ENCODE results near the gene ITGB5. TPM values are rescaled to one million over a fixed set of nuclear protein-coding genes. Genes with fewer than 3 reads are reported as not detected.

ITGB5 gene, protein sequence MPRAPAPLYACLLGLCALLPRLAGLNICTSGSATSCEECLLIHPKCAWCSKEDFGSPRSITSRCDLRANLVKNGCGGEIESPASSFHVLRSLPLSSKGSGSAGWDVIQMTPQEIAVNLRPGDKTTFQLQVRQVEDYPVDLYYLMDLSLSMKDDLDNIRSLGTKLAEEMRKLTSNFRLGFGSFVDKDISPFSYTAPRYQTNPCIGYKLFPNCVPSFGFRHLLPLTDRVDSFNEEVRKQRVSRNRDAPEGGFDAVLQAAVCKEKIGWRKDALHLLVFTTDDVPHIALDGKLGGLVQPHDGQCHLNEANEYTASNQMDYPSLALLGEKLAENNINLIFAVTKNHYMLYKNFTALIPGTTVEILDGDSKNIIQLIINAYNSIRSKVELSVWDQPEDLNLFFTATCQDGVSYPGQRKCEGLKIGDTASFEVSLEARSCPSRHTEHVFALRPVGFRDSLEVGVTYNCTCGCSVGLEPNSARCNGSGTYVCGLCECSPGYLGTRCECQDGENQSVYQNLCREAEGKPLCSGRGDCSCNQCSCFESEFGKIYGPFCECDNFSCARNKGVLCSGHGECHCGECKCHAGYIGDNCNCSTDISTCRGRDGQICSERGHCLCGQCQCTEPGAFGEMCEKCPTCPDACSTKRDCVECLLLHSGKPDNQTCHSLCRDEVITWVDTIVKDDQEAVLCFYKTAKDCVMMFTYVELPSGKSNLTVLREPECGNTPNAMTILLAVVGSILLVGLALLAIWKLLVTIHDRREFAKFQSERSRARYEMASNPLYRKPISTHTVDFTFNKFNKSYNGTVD
- polyA plus RNA-seq (2012; ENCODE audit: insufficient read length, low read depth) = 58.1 TPM

- TF ChIP-seq REST (IDR thresholded peaks at IDR 0.05; ENCODE audit: insufficient read depth in 1 of 2, low read depth in 2 of 2, low read length in 2 of 2) (no peak), FOXP2 (optimal IDR thresholded peaks at IDR 0.05; ENCODE audit: borderline replicate concordance, extremely low read depth, extremely low read length, insufficient read depth) (no peak), SIN3A (IDR thresholded peaks at IDR 0.05; ENCODE audit: borderline replicate concordance, insufficient read depth, low read length) (no peak), TAF1 (IDR thresholded peaks at IDR 0.05; ENCODE audit: borderline replicate concordance, insufficient read depth, low read length) (no peak), POLR2AphosphoS5 (IDR thresholded peaks at IDR 0.05; ENCODE audit: low read depth, low read length) (no peak)
These were observed at the start of gene ITGB5 for GRCh38 chr3:124887177-124887931. ITGB5 (minus strand) TSS chr3:124887365; CDS start chr3:124887000, 365 bp downstream.

DNA sequence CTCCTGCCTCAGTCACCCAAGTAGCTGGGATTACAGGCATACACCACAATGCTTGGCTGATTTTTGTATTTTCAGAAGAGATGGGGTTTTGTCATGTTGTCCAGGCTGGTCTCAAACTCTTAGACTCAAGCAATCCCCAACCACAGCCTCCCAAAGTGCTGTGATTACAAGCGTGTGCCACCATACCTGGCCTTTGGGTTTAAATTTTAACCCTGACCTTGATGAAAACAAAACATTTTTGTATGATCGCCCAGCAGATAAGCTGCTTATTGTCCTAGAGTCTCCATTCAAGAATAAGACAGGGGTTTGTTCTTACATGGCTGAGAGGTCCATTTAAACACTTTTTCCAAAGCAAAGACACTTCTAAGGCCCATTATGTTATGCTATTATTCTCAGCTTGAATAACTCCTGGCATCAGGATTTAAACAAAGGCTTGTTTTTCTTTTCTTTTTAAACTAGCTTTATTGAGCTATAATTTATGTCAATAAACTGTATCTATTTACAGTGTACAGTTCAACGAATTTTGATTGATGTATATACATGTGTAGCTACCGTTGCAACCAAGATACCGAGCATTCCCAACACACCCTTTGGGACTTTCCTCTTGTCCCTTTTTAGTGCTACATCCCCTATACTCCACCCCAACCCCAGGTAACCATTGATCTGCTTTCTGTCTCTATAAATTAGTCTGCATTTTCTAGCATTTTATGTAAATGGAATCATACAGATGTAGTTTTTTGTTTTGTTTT, 48.8 kb upstream of the ITGB5 start:
- TF ChIP-seq REST (IDR thresholded peaks at IDR 0.05; ENCODE audit: insufficient read depth in 1 of 2, low read depth in 2 of 2, low read length in 2 of 2) (no peak), FOXP2 (optimal IDR thresholded peaks at IDR 0.05; ENCODE audit: borderline replicate concordance, extremely low read depth, extremely low read length, insufficient read depth) (no peak), SIN3A (IDR thresholded peaks at IDR 0.05; ENCODE audit: borderline replicate concordance, insufficient read depth, low read length) (no peak), POLR2AphosphoS5 (IDR thresholded peaks at IDR 0.05; ENCODE audit: low read depth, low read length) (no peak), TAF1 (IDR thresholded peaks at IDR 0.05; ENCODE audit: borderline replicate concordance, insufficient read depth, low read length) (no peak)

GRCh38 chr3:124935264-124935663, 48.1 kb upstream of the ITGB5 start:
- TF ChIP-seq FOXP2 (optimal IDR thresholded peaks at IDR 0.05; ENCODE audit: borderline replicate concordance, extremely low read depth, extremely low read length, insufficient read depth) (no peak), POLR2AphosphoS5 (IDR thresholded peaks at IDR 0.05; ENCODE audit: low read depth, low read length) (no peak), SIN3A (IDR thresholded peaks at IDR 0.05; ENCODE audit: borderline replicate concordance, insufficient read depth, low read length) (no peak), TAF1 (IDR thresholded peaks at IDR 0.05; ENCODE audit: borderline replicate concordance, insufficient read depth, low read length) (no peak), REST (IDR thresholded peaks at IDR 0.05; ENCODE audit: insufficient read depth in 1 of 2, low read depth in 2 of 2, low read length in 2 of 2) (no peak)

DNA sequence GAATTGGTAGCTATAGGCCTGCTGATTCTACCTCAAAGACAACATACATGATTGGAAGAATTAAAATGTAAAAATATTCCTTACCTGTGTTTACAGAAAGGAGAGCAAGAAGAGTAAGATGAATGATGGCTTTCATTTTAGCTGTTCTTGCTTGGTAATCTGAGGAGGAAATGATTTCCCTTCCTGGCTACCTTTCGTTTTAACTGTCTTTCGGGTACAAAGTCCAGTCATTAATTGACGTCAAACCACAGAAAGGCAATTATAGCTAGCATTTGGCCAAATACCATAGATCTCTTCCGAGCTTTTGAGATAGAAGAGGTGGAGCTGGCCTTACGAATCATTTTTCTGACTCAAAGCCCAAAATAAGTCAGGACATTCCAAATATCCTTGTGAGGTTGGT, 47.4 kb upstream of the ITGB5 start, which contains the start of gene MUC13:
Gene MUC13, minus strand, starts transcription at position 175 of the 400 bp plus-strand sequence. Its CDS starts 39 bp downstream, at position 136.
- no peak for TF ChIP-seq FOXP2 (optimal IDR thresholded peaks at IDR 0.05; ENCODE audit: borderline replicate concordance, extremely low read depth, extremely low read length, insufficient read depth)
- no peak for TF ChIP-seq REST (IDR thresholded peaks at IDR 0.05; ENCODE audit: insufficient read depth in 1 of 2, low read depth in 2 of 2, low read length in 2 of 2)
- TF ChIP-seq POLR2AphosphoS5 (IDR thresholded peaks at IDR 0.05; ENCODE audit: low read depth, low read length) = no peak
- TF ChIP-seq TAF1 (IDR thresholded peaks at IDR 0.05; ENCODE audit: borderline replicate concordance, insufficient read depth, low read length) = no peak
- no peak for TF ChIP-seq SIN3A (IDR thresholded peaks at IDR 0.05; ENCODE audit: borderline replicate concordance, insufficient read depth, low read length)

Data from PFSK-1 (cell line).